Caki2 (cell line): ENCODE results near the gene NBPF3. TPM values are rescaled to one million over a fixed set of nuclear protein-coding genes. Genes with fewer than 3 reads are reported as not detected.
"Not testable (repeated sequence)": the region's sequence is repeated elsewhere in the genome, so short reads cannot be mapped to it uniquely, and the experiment has no call there.

ENCODE experiments used
- DNase-seq: peaks from one replicate; pipeline ENCODE4 v3.0.0-alpha.2; 2015; ENCODE audit warnings: low read depth
- in situ Hi-C: cut with HindIII; loops from 2 replicates; pipeline ENCODE4 v1.10.0; 2016; ENCODE audit warnings: low sequenced_read_pairs, low pct_unique_long_range_greater_than_20kb, mixed read lengths
- total RNA-seq: library from RNA; depleted of rRNA; stranded (reverse); fragments of >200 nt; shearing (Covaris generic); gene quantifications from 2 replicates; pipeline ENCODE4 v1.2.3, GENCODE V29; 2014; ENCODE audit warnings: low replicate concordance

NBPF3 gene
- total RNA-seq, 1 experiment from 2014 or later, result 8.9 TPM

- in situ Hi-C loops, result no loop called here
- DNase-seq, result no peak
Observed at GRCh38 chr1:21436488-21437340, 3.2 kb upstream of the NBPF3 start.

GRCh38 chr1:21437341-21437640 is 2.6 kb upstream of the NBPF3 start:
- in situ Hi-C loops, result no loop called here
- DNase-seq, result no peak

- in situ Hi-C loops, result not testable (repeated sequence)
Observed at GRCh38 chr1:21438646-21439312, 1.2 kb upstream of the NBPF3 start.

GRCh38 chr1:21439345-21439720 is 604 bp upstream of the NBPF3 start:
- in situ Hi-C loops, result no loop called here

More at GRCh38 chr1:21438646-21439312, 1.2 kb upstream of the NBPF3 start:
- DNase-seq, result not testable (repeated sequence)

GRCh38 chr1:21440630-21441125 is 741 bp downstream of the NBPF3 start:
- DNase-seq, in situ Hi-C loops: not testable (repeated sequence)

More at GRCh38 chr1:21439345-21439720, 604 bp upstream of the NBPF3 start:
- DNase-seq, result no peak

GRCh38 chr1:21446647-21447046 is 6.7 kb downstream of the NBPF3 start:
- DNase-seq, in situ Hi-C loops: not testable (repeated sequence)

GRCh38 chr1:21447311-21447710 is 7.4 kb downstream of the NBPF3 start:
- DNase-seq, result no peak
- in situ Hi-C loops, result no loop called here

GRCh38 chr1:21449906-21450305 is 10.0 kb downstream of the NBPF3 start:
- in situ Hi-C loops, result no loop called here

GRCh38 chr1:21451212-21451611 is 11.3 kb downstream of the NBPF3 start:
- DNase-seq, result peak; percentile 8
- in situ Hi-C loops, result no loop called here

More at GRCh38 chr1:21449906-21450305, 10.0 kb downstream of the NBPF3 start:
- DNase-seq, result no peak

- no peak for DNase-seq
- in situ Hi-C loops, result no loop called here
Observed at GRCh38 chr1:21451981-21452411, 12.1 kb downstream of the NBPF3 start.

- in situ Hi-C loops, result not testable (repeated sequence)
- peak; percentile 65 for DNase-seq
Observed at GRCh38 chr1:21453964-21454614, 14.2 kb downstream of the NBPF3 start.

- DNase-seq, in situ Hi-C loops: not testable (repeated sequence)
Observed at GRCh38 chr1:21454904-21455303, 15.0 kb downstream of the NBPF3 start.

- in situ Hi-C loops, result no loop called here
- no peak for DNase-seq
Observed at GRCh38 chr1:21457654-21458053, 17.7 kb downstream of the NBPF3 start.

GRCh38 chr1:21465127-21465526 is 25.2 kb downstream of the NBPF3 start:
- in situ Hi-C loops, DNase-seq: not testable (repeated sequence)

- DNase-seq, in situ Hi-C loops: not testable (repeated sequence)
Observed at GRCh38 chr1:21467946-21468345, 28.0 kb downstream of the NBPF3 start.

GRCh38 chr1:21468599-21468998 is 28.7 kb downstream of the NBPF3 start:
- no peak for DNase-seq
- in situ Hi-C loops, result no loop called here

GRCh38 chr1:21469581-21469980 is 29.6 kb downstream of the NBPF3 start:
- DNase-seq, result no peak
- in situ Hi-C loops, result no loop called here

- no peak for DNase-seq
- in situ Hi-C loops, result no loop called here
Observed at GRCh38 chr1:21472861-21473260, 32.9 kb downstream of the NBPF3 start.

- in situ Hi-C loops, result no loop called here
- DNase-seq, result no peak
Observed at GRCh38 chr1:21478356-21478755, 38.4 kb downstream of the NBPF3 start.
